ENCODE measurements around the gene CFAP100. TPM values are rescaled to one million over a fixed set of nuclear protein-coding genes. Genes with fewer than 3 reads are reported as not detected.

CFAP100 gene
- total and polyA plus RNA-seq, 9 of the 15 experiments (the other 6 are each of a cell fraction or from before 2014, with no cell fraction given): not detected

DNA sequence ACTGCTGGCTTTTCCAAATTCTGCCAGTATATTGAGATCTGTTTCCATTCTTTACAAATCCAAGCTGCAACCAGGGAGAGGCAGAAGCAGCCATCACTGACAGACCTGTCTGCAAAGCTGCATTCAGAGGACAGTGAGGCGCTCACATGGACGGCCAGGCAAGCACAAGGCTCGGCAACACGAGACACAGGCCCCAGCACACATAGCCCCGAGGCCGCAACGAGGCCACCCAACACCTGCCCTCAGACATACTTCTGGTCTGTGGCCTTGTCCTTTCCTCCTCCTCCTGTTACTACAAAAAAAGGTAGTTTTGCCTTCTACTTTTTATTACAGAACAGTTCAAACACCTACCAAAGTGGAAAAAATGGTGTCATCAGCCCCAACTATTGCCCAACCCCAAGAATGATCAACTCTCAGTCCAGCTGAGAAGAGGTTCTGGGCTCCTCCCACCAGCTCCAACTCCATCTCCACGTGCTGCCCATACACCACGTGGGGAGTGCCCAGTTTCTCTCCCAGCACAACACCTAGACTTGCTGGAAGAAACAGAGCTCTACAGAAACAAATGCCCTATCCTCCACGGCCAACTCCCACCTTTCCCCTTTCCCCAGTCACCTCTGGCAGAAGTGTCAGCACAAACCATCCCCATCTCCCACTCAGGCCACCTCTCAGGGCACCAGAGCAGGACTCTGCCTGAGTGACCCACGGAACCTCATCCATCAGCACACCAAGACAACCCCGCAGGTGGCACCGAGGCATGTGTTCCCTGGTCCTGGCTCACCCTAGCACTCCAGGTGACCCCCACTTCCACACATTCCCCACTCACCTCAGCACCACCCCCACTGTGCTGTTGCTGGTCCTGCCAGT is 73.6 kb downstream of the CFAP100 start (continued):
- TF ChIP-seq, protein P1, sequence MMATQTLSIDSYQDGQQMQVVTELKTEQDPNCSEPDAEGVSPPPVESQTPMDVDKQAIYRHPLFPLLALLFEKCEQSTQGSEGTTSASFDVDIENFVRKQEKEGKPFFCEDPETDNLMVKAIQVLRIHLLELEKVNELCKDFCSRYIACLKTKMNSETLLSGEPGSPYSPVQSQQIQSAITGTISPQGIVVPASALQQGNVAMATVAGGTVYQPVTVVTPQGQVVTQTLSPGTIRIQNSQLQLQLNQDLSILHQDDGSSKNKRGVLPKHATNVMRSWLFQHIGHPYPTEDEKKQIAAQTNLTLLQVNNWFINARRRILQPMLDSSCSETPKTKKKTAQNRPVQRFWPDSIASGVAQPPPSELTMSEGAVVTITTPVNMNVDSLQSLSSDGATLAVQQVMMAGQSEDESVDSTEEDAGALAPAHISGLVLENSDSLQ (IDR thresholded peaks at IDR 0.05): no peak

DNA sequence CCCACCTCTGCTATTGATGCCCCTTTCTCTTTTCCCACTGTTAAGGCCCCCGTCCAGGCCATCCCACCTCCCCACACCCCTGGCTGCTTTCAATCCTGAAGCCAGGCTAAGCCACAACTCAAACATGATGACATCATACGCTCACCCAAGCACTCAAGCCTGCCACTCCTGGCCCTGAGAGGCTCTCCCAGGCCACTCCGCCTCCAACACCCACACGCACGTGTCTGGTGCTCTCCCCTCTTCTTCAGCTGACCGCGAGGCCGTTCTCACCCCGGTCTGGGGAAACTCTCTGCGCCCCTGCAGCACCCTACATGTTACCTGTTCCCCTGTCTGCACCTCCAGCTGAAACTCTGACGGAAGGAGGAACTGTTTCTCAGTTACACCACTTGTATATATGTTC is 74.8 kb downstream of the CFAP100 start:
- Histone ChIP-seq H2AFZ (ENCODE audit: low read depth, low read length) (no peak overlapping the region), H3K79me2 (ENCODE audit: control insufficient read depth, insufficient read depth, low read length) (peaks cover 40% of the 10 kb centered on the region), H4K20me1 (replicated peaks; ENCODE audit: control insufficient read depth, insufficient read depth, low read length) (peaks cover 7% of the 10 kb centered on the region), H3K9ac (ENCODE audit: insufficient read depth in 1 of 2, low read depth in 2 of 2, low read length in 2 of 2) (no peak overlapping the region), H3K4me2 (ENCODE audit: insufficient read depth, low read length) (no peak overlapping the region), H3K4me1 (replicated peaks in 1 of 2; ENCODE audit: control insufficient read depth in 2 of 2, insufficient read depth in 2 of 2, low read length in 2 of 2) (peaks cover 8 to 23% of the 10 kb centered on the region in 2 experiments; a peak in 4 of 5 replicates), H3K4me3 (no peak overlapping the region), H3K27ac (ENCODE audit: extremely low read depth, low read depth, low read length) (no peak overlapping the region), H3K36me3 (ENCODE audit: control insufficient read depth, insufficient read depth, low read length) (peaks cover 72% of the 10 kb centered on the region), H3K9me3 (replicated peaks; ENCODE audit: control insufficient read depth, insufficient read depth, low read depth, low read length) (no peaks in the 10 kb centered on the region), H3K9me1 (ENCODE audit: control insufficient read depth, insufficient read depth, low read length) (no peaks in the 10 kb centered on the region), H3K27me3 (ENCODE audit: control insufficient read depth in 2 of 2, insufficient read depth in 2 of 2, low read length in 2 of 2) (no peaks in the 10 kb centered on the region)
- no peak for ATAC-seq
- DNase-seq (ENCODE audit: extremely low read depth in 1 of 4, low spot score in 3 of 4): no peak
- POLR2A ChIA-PET: no interaction called here
- in situ Hi-C loops (cut with MboI): no loop called here
- no TSS peak for BruUV-seq (replicated peaks)
- TF ChIP-seq RBFOX2 (IDR thresholded peaks at IDR 0.05; ENCODE audit: low read depth, low read length) (no peak), CXXC5 (CRISPR knock-in tag; IDR thresholded peaks at IDR 0.05) (no peak), SP1 (CRISPR knock-in tag; IDR thresholded peaks at IDR 0.05) (no peak), BACH1 (tag; IDR thresholded peaks at IDR 0.05) (no peak), SMC3 (conservative IDR thresholded peaks at IDR 0.05; ENCODE audit: insufficient read depth, low read depth, low read length) (no peak), BRF1 (IDR thresholded peaks at IDR 0.05; ENCODE audit: borderline replicate concordance, extremely low read depth, insufficient read length) (no peak), MXI1 (IDR thresholded peaks at IDR 0.05; ENCODE audit: low read depth, low read length) (no peak), PHB2 (IDR thresholded peaks at IDR 0.05; ENCODE audit: low read depth) (no peak), ZKSCAN3 (CRISPR knock-in tag; IDR thresholded peaks at IDR 0.05) (no peak), U2AF1 (optimal IDR thresholded peaks at IDR 0.05; ENCODE audit: low read depth, low read length) (no peak), JUN (IDR thresholded peaks at IDR 0.05; ENCODE audit: borderline replicate concordance, low read depth, low read length) (no peak), JUN (CRISPR knock-in tag; IDR thresholded peaks at IDR 0.05; ENCODE audit: borderline replicate concordance) (no peak), ETV1 (tag; conservative IDR thresholded peaks at IDR 0.05; ENCODE audit: low read depth) (no peak), HNRNPH1 (optimal IDR thresholded peaks at IDR 0.05; ENCODE audit: low read depth, low read length) (no peak)
- TF ChIP-seq, protein P2, sequence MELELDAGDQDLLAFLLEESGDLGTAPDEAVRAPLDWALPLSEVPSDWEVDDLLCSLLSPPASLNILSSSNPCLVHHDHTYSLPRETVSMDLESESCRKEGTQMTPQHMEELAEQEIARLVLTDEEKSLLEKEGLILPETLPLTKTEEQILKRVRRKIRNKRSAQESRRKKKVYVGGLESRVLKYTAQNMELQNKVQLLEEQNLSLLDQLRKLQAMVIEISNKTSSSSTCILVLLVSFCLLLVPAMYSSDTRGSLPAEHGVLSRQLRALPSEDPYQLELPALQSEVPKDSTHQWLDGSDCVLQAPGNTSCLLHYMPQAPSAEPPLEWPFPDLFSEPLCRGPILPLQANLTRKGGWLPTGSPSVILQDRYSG (tag; conservative IDR thresholded peaks at IDR 0.05; ENCODE audit: low read depth): no peak
- TF ChIP-seq, protein P3, sequence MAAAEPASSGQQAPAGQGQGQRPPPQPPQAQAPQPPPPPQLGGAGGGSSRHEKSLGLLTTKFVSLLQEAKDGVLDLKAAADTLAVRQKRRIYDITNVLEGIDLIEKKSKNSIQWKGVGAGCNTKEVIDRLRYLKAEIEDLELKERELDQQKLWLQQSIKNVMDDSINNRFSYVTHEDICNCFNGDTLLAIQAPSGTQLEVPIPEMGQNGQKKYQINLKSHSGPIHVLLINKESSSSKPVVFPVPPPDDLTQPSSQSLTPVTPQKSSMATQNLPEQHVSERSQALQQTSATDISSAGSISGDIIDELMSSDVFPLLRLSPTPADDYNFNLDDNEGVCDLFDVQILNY (CRISPR knock-in tag; IDR thresholded peaks at IDR 0.05): no peak
- TF ChIP-seq, protein P4, sequence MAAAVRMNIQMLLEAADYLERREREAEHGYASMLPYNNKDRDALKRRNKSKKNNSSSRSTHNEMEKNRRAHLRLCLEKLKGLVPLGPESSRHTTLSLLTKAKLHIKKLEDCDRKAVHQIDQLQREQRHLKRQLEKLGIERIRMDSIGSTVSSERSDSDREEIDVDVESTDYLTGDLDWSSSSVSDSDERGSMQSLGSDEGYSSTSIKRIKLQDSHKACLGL (CRISPR knock-in tag; IDR thresholded peaks at IDR 0.05; ENCODE audit: borderline replicate concordance, poor library complexity, severe bottlenecking): no peak
- 93% methylated on average over 3 of the region's 11 CpGs for WGBS (ENCODE audit: insufficient coverage, low coverage, missing lambda C conversion rate)
- CTCF ChIA-PET (ENCODE audit: low intra/inter-chr PET ratio): no interaction called here
- intact Hi-C loops (cut with micrococcal nuclease): no loop called here
- no peak for FAIRE-seq

Data from K562 (cell line).